ELR (cell line): ENCODE results near the gene RAPGEF6.
"Not testable (repeated sequence)": the region's sequence is repeated elsewhere in the genome, so short reads cannot be mapped to it uniquely, and the experiment has no call there.

ENCODE experiments used
- DNase-seq: peaks from one replicate; pipeline ENCODE4 v3.0.0-alpha.2; 2015; ENCODE audit warnings: low read depth

Gene RAPGEF6

GRCh38 chr5:131423056-131423455, 212.0 kb downstream of the RAPGEF6 start:
- peak; percentile 56 for DNase-seq

- no peak for DNase-seq
These were observed 215.2 kb downstream of the RAPGEF6 start for GRCh38 chr5:131419877-131420276.

- no peak for DNase-seq
These were observed 216.2 kb downstream of the RAPGEF6 start for GRCh38 chr5:131418846-131419245.

- DNase-seq: peak; percentile 76
These were observed 217.7 kb downstream of the RAPGEF6 start for GRCh38 chr5:131417240-131417869.

- DNase-seq: no peak
These were observed 218.3 kb downstream of the RAPGEF6 start for GRCh38 chr5:131416729-131417128.

- no peak for DNase-seq
These were observed 221.1 kb downstream of the RAPGEF6 start for GRCh38 chr5:131413605-131414559.

- no peak for DNase-seq
These were observed 227.9 kb downstream of the RAPGEF6 start for GRCh38 chr5:131406975-131407638.

- DNase-seq: no peak
These were observed 229.0 kb downstream of the RAPGEF6 start for GRCh38 chr5:131406076-131406475.

- no peak for DNase-seq
These were observed 229.4 kb downstream of the RAPGEF6 start for GRCh38 chr5:131405674-131406073.

- no peak for DNase-seq
These were observed 234.4 kb downstream of the RAPGEF6 start for GRCh38 chr5:131400585-131400984.

GRCh38 chr5:131399007-131399406, 236.0 kb downstream of the RAPGEF6 start:
- not testable (repeated sequence) for DNase-seq

- DNase-seq: no peak
These were observed 238.3 kb downstream of the RAPGEF6 start for GRCh38 chr5:131396630-131397273.

- no peak for DNase-seq
These were observed 239.0 kb downstream of the RAPGEF6 start for GRCh38 chr5:131396015-131396414.

GRCh38 chr5:131394128-131394527, 240.9 kb downstream of the RAPGEF6 start:
- no peak for DNase-seq

GRCh38 chr5:131393498-131393968, 241.5 kb downstream of the RAPGEF6 start:
- no peak for DNase-seq

GRCh38 chr5:131392466-131393095, 242.4 kb downstream of the RAPGEF6 start:
- DNase-seq: no peak

GRCh38 chr5:131389869-131390265, 245.2 kb downstream of the RAPGEF6 start:
- no peak for DNase-seq

- no peak for DNase-seq
These were observed 245.7 kb downstream of the RAPGEF6 start for GRCh38 chr5:131389096-131389868.

- no peak for DNase-seq
These were observed 247.8 kb downstream of the RAPGEF6 start for GRCh38 chr5:131387255-131387654.

- DNase-seq: no peak
These were observed 248.2 kb downstream of the RAPGEF6 start for GRCh38 chr5:131386779-131387178.

GRCh38 chr5:131386124-131386523, 248.9 kb downstream of the RAPGEF6 start:
- no peak for DNase-seq
